HepG2 (cell line): ENCODE results near the gene ATP11A. TPM values are rescaled to one million over a fixed set of nuclear protein-coding genes. Genes with fewer than 3 reads are reported as not detected.

Experiments
- HBP1 ChIP-seq: IDR thresholded peaks from 2 replicates; pipeline ENCODE4 v1.6.1; 2016; ENCODE audit warnings: low read depth, control low read depth
- IKZF1 ChIP-seq: fragments of 450-650 bp; IDR thresholded peaks from 2 replicates; pipeline ENCODE4 v1.7.1; 2016
- KDM5A ChIP-seq: fragments of 200-600 bp; sonication (generic); IDR thresholded peaks from 2 replicates; pipeline ENCODE4 v1.7.0; 2018; ENCODE audit warnings: antibody characterized with exemption, mild to moderate bottlenecking, low read length, borderline replicate concordance
- NFKBIZ ChIP-seq: IDR thresholded peaks from 2 replicates; pipeline ENCODE4 v1.6.1; 2018; ENCODE audit warnings: missing genetic modification reagents, missing compliant biosample characterization
- PAF1 ChIP-seq: IDR thresholded peaks from 2 replicates; pipeline ENCODE4 v1.6.1; 2016; ENCODE audit warnings: missing genetic modification reagents, missing compliant biosample characterization
- PCBP1 ChIP-seq: fragments of 200-400 bp; formaldehyde crosslinking; IDR thresholded peaks from 2 replicates; pipeline ENCODE4 v1.6.1; 2017; ENCODE audit warnings: mild to moderate bottlenecking, low read depth, low read length, borderline replicate concordance
- RNF219 ChIP-seq: sonication (generic); formaldehyde crosslinking; IDR thresholded peaks from 2 replicates; pipeline ENCODE4 v1.5.0; 2020; ENCODE audit warnings: mild to moderate bottlenecking, missing genetic modification reagents
- SALL2 ChIP-seq: sonication (generic); formaldehyde crosslinking; IDR thresholded peaks from 2 replicates; pipeline ENCODE4 v1.8.1; 2023; ENCODE audit warnings: mild to moderate bottlenecking, missing genetic modification reagents, inconsistent platforms
- SETDB1 ChIP-seq: sonication (generic); formaldehyde crosslinking; IDR thresholded peaks from 2 replicates; pipeline ENCODE4 v1.5.1; 2020; ENCODE audit warnings: missing genetic modification reagents, mild to moderate bottlenecking, borderline replicate concordance
- SOX6 ChIP-seq, 2 experiments: fragments of 450-650 bp in 1 of 2; sonication (generic) in 1 of 2; formaldehyde crosslinking in 1 of 2; IDR thresholded peaks; 2 replicates each; pipeline versions ENCODE4 v1.4.0 to v1.6.1; 2017 to 2020; ENCODE audit warnings: antibody characterized with exemption in 1 of 2, mild to moderate bottlenecking in 1 of 2, missing genetic modification reagents in 1 of 2
- TAF1 ChIP-seq: sonication (generic); formaldehyde crosslinking; IDR thresholded peaks from 2 replicates; pipeline ENCODE4 v1.4.0; 2020; ENCODE audit warnings: missing genetic modification reagents
- THRA ChIP-seq: sonication (generic); formaldehyde crosslinking; IDR thresholded peaks from 2 replicates; pipeline ENCODE4 v1.4.0; 2020; ENCODE audit warnings: missing genetic modification reagents, borderline replicate concordance
- TP53 ChIP-seq: sonication (generic); formaldehyde crosslinking; conservative IDR thresholded peaks from 2 replicates; pipeline ENCODE4 v1.4.0; 2020; ENCODE audit warnings: missing genetic modification reagents
- ZNF18 ChIP-seq: sonication (generic); formaldehyde crosslinking; IDR thresholded peaks from 2 replicates; pipeline ENCODE4 v1.8.0; 2022; ENCODE audit warnings: mild to moderate bottlenecking, missing genetic modification reagents; ENCODE audit not compliant: insufficient replicate concordance
- ZNF263 ChIP-seq: sonication (generic); formaldehyde crosslinking; IDR thresholded peaks from 2 replicates; pipeline ENCODE4 v1.4.0; 2020; ENCODE audit warnings: missing genetic modification reagents
- ZNF33B ChIP-seq: sonication (generic); formaldehyde crosslinking; IDR thresholded peaks from 2 replicates; pipeline ENCODE4 v1.5.1; 2020; ENCODE audit warnings: mild to moderate bottlenecking, missing genetic modification reagents
- ZNF709 ChIP-seq: sonication (generic); formaldehyde crosslinking; IDR thresholded peaks from 2 replicates; pipeline ENCODE4 v1.5.0; 2020; ENCODE audit warnings: mild to moderate bottlenecking, missing genetic modification reagents
- polyA plus RNA-seq, 8 experiments: library from polyadenylated mRNA; depleted of rRNA in 3 of 8; stranded (reverse) in 7 of 8; unstranded in 1 of 8; fragments of >200 nt; fragmentation: Illumina TruSeq in 4 of 8; extraction: Trizol in 4 of 8; gene quantifications; 2 replicates each; pipeline versions ENCODE4 v1.2.1 to v1.2.3, GENCODE V29; 2011 to 2016; ENCODE audit warnings: low read depth in 4 of 8, missing spikeins in 1 of 8, mixed read lengths in 1 of 8; ENCODE audit not compliant: insufficient read depth in 1 of 8
- total RNA-seq, 5 experiments: library from RNA; depleted of rRNA; stranded (reverse); fragments of >200 nt; fragmentation: Illumina TruSeq; extraction: Trizol; gene quantifications; 2 replicates each; pipeline ENCODE4 v1.2.3, GENCODE V29; 2016; ENCODE audit warnings: low read depth in 1 of 5

Gene ATP11A
- total and polyA plus RNA-seq, 2 of the 13 experiments (the other 11 are each of a cell fraction or from before 2014, with no cell fraction given): 18.4 to 20.1 TPM

- TF ChIP-seq RNF219 (CRISPR knock-in tag): no peak
- no peak for TF ChIP-seq KDM5A
- no peak for TF ChIP-seq ZNF33B (CRISPR knock-in tag)
- TF ChIP-seq NFKBIZ (CRISPR knock-in tag): no peak
- peak; percentile 52; the same call in 1 of the 2 replicates for TF ChIP-seq THRA
- no peak for TF ChIP-seq TAF1 (CRISPR knock-in tag)
- no peak for TF ChIP-seq SALL2 (CRISPR knock-in tag)
- no peak for TF ChIP-seq ZNF709 (CRISPR knock-in tag)
- no peak for TF ChIP-seq SOX6 (IDR thresholded peaks at IDR 0.05)
- TF ChIP-seq SOX6 (CRISPR knock-in tag; IDR thresholded peaks at IDR 0.05): peak; percentile 66
- no peak for TF ChIP-seq PCBP1
- no peak for TF ChIP-seq ZNF18 (CRISPR knock-in tag)
- no peak for TF ChIP-seq TP53 (CRISPR knock-in tag)
- no peak for TF ChIP-seq IKZF1
- TF ChIP-seq ZNF263 (CRISPR knock-in tag): no peak
- TF ChIP-seq HBP1 (CRISPR knock-in tag): no peak
- no peak for TF ChIP-seq SETDB1
- TF ChIP-seq PAF1 (CRISPR knock-in tag): no peak
Measured at GRCh38 chr13:112905990-112906641, 216.3 kb downstream of the ATP11A start (continued).
